Neuronal stem cell (in vitro differentiated cells): ENCODE measurements around the gene FSHR.

Experiments used
- DNase-seq: peaks from one replicate; pipeline ENCODE4 v3.0.0-alpha.2; 2013; ENCODE audit warnings: low spot score
- H2AFZ ChIP-seq: one replicate; pipeline ENCODE4 v1.6.1; 2013; ENCODE audit warnings: mild to moderate bottlenecking, low read length, inconsistent platforms
- H2AK5ac ChIP-seq: 2 replicates; pipeline ENCODE4 v1.6.1; 2013; ENCODE audit warnings: low read depth, mild to moderate bottlenecking, inconsistent platforms, low read length, moderate library complexity, mixed read lengths
- H2BK120ac ChIP-seq: 2 replicates; pipeline ENCODE4 v1.6.1; 2013; ENCODE audit warnings: low read depth, mild to moderate bottlenecking, inconsistent platforms, low read length, moderate library complexity, mixed read lengths
- H2BK12ac ChIP-seq: one replicate; pipeline ENCODE4 v1.6.1; 2013; ENCODE audit warnings: low read length, inconsistent platforms
- H2BK15ac ChIP-seq: 2 replicates; pipeline ENCODE4 v1.6.1; 2013; ENCODE audit warnings: mild to moderate bottlenecking, low read length, inconsistent platforms, mixed read lengths
- H2BK5ac ChIP-seq: one replicate; pipeline ENCODE4 v1.6.1; 2013; ENCODE audit warnings: inconsistent platforms, mild to moderate bottlenecking, low read length, moderate library complexity
- H3K14ac ChIP-seq: one replicate; pipeline ENCODE4 v1.6.1; 2013; ENCODE audit warnings: low read length, inconsistent platforms
- H3K18ac ChIP-seq: 2 replicates; pipeline ENCODE4 v1.6.1; 2013; ENCODE audit warnings: low read length, inconsistent platforms
- H3K23ac ChIP-seq: 2 replicates; pipeline ENCODE4 v1.6.1; 2013; ENCODE audit warnings: low read depth, mild to moderate bottlenecking, mixed read lengths, low read length, inconsistent platforms; ENCODE audit not compliant: poor library complexity
- H3K27ac ChIP-seq: replicated peaks from 3 replicates; pipeline ENCODE4 v1.5.1; 2013; ENCODE audit warnings: low read length, inconsistent platforms
- H3K27me3 ChIP-seq, 3 experiments: 2 replicates each; pipeline ENCODE4 v1.6.1; 2013; ENCODE audit warnings: low read length in 3 of 3, mild to moderate bottlenecking in 2 of 3, inconsistent platforms in 1 of 3, low read depth in 1 of 3, mixed read lengths in 1 of 3, moderate library complexity in 1 of 3; ENCODE audit not compliant: control insufficient read depth in 3 of 3, insufficient read depth in 3 of 3
- H3K36me3 ChIP-seq, 2 donors: replicated peaks in 1 of 2; 2 replicates each; pipeline ENCODE4 v1.6.1; 2013; ENCODE audit warnings: low read length in 2 of 2; ENCODE audit not compliant: control insufficient read depth in 2 of 2, insufficient read depth in 2 of 2
- H3K4ac ChIP-seq: 2 replicates; pipeline ENCODE4 v1.6.1; 2013; ENCODE audit warnings: inconsistent platforms, mild to moderate bottlenecking, low read length, moderate library complexity
- H3K4me1 ChIP-seq, 2 donors: 1 replicate in 1 of 2; 2 replicates in 1 of 2; pipeline ENCODE4 v1.6.1; 2013; ENCODE audit warnings: low read length in 2 of 2, low read depth in 1 of 2; ENCODE audit not compliant: control insufficient read depth in 2 of 2, insufficient read depth in 1 of 2
- H3K4me2 ChIP-seq: one replicate; pipeline ENCODE4 v1.6.1; 2013; ENCODE audit warnings: mild to moderate bottlenecking, low read length, inconsistent platforms; ENCODE audit not compliant: insufficient read depth, poor library complexity, severe bottlenecking
- H3K4me3 ChIP-seq, 2 donors: 2 replicates each; pipeline ENCODE4 v1.5.1; 2013; ENCODE audit warnings: low read length in 2 of 2, mild to moderate bottlenecking in 2 of 2, inconsistent platforms in 1 of 2, moderate library complexity in 1 of 2
- H3K79me1 ChIP-seq: one replicate; pipeline ENCODE4 v1.6.1; 2013; ENCODE audit warnings: low read depth, mild to moderate bottlenecking, inconsistent platforms, low read length, moderate library complexity
- H3K9ac ChIP-seq: one replicate; pipeline ENCODE4 v1.6.1; 2013; ENCODE audit warnings: mild to moderate bottlenecking, low read depth, low read length, inconsistent platforms; ENCODE audit not compliant: poor library complexity
- H3K9me3 ChIP-seq, 2 donors: replicated peaks in 1 of 2; 2 replicates each; pipeline versions ENCODE3 to v1.6.1; 2013; ENCODE audit warnings: low read length in 2 of 2, mild to moderate bottlenecking in 2 of 2, inconsistent platforms in 1 of 2, low read depth in 1 of 2, mixed read lengths in 1 of 2, moderate library complexity in 1 of 2; ENCODE audit not compliant: control insufficient read depth in 2 of 2, insufficient read depth in 1 of 2
- H4K8ac ChIP-seq: one replicate; pipeline ENCODE4 v1.6.1; 2013; ENCODE audit warnings: low read depth, mild to moderate bottlenecking, inconsistent platforms, low read length, moderate library complexity
- H4K91ac ChIP-seq: one replicate; pipeline ENCODE4 v1.6.1; 2013; ENCODE audit warnings: low read length, low read depth, mild to moderate bottlenecking, inconsistent platforms; ENCODE audit not compliant: poor library complexity
- WGBS, 2 donors: extraction: QIAGEN DNeasy Blood & Tissue Kit; methylation state at CpG; one replicate each; pipeline ENCODE4 v1.1.7; 2013; ENCODE audit warnings: missing lambda C conversion rate in 2 of 2, mixed read lengths in 1 of 2; ENCODE audit not compliant: insufficient read length in 2 of 2, insufficient replicate concordance in 1 of 2; ENCODE audit errors: extremely low coverage in 2 of 2; 5-methylcytosine and 5-hydroxymethylcytosine counted together

The FSHR gene

DNA sequence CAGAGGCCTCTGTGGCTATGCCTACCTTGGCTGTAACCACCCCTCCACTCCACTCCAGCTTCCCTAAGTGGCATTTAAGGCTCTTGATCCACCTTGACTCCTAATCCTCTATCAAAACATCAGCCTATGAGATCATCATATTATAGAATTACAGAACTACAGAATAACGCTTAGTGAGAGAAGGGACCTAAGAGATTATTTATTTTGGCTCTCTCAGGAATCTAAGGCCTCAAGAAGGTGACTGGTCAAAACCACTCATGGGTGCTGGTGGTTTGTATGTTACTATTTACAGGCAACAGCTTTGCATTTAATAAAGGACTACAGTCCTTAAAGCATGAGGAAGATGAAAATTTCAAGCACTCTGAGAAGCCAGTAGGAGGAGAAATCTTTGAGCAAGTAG lies 118.8 kb downstream of the FSHR start:
- no peak overlapping the region for H2BK120ac ChIP-seq
- no peak overlapping the region for H3K18ac ChIP-seq
- H3K4ac ChIP-seq, result no peak overlapping the region
- no peaks in the 10 kb centered on the region for H3K36me3 ChIP-seq
- H2AFZ ChIP-seq, result no peak overlapping the region
- no peak overlapping the region for H3K4me3 ChIP-seq
- H3K4me1 ChIP-seq, result peaks cover 0 to 2% of the 10 kb centered on the region in 2 donors
- no peak for DNase-seq
- no peaks in the 10 kb centered on the region for H3K27me3 ChIP-seq
- H3K4me2 ChIP-seq, result no peak overlapping the region
- no peak overlapping the region for H3K27ac ChIP-seq
- H2BK15ac ChIP-seq, result no peak overlapping the region
- H2BK5ac ChIP-seq, result no peak overlapping the region
- no peak overlapping the region for H2AK5ac ChIP-seq
- H3K9me3 ChIP-seq, result no peaks in the 10 kb centered on the region
- no peak overlapping the region for H3K23ac ChIP-seq
- H3K14ac ChIP-seq, result no peak overlapping the region
- no CpG with 5 or more reads among the region's 1 CpG for WGBS, 2 donors
- H4K8ac ChIP-seq, result no peak overlapping the region
- no peak overlapping the region for H2BK12ac ChIP-seq
- H3K9ac ChIP-seq, result no peak overlapping the region
- H3K79me1 ChIP-seq, result no peaks in the 10 kb centered on the region
- no peak overlapping the region for H4K91ac ChIP-seq

- no peak overlapping the region for H3K4me2 ChIP-seq
- no peaks in the 10 kb centered on the region for H3K27me3 ChIP-seq
- H3K4ac ChIP-seq, result no peak overlapping the region
- H2BK15ac ChIP-seq, result no peak overlapping the region
- H2AFZ ChIP-seq, result no peak overlapping the region
- peaks cover 0 to 2% of the 10 kb centered on the region in 2 donors for H3K4me1 ChIP-seq
- no peak overlapping the region for H2BK5ac ChIP-seq
- H3K14ac ChIP-seq, result no peak overlapping the region
- H3K9me3 ChIP-seq, result no peaks in the 10 kb centered on the region
- no peak overlapping the region for H4K8ac ChIP-seq
- no CpG with 5 or more reads among the region's 4 CpGs for WGBS, 2 donors
- no peak overlapping the region for H2AK5ac ChIP-seq
- no peak overlapping the region for H3K4me3 ChIP-seq
- no peak overlapping the region for H3K18ac ChIP-seq
- H3K23ac ChIP-seq, result no peak overlapping the region
- no peak overlapping the region for H2BK120ac ChIP-seq
- no peak for DNase-seq
- no peak overlapping the region for H3K27ac ChIP-seq
- H3K9ac ChIP-seq, result no peak overlapping the region
- H2BK12ac ChIP-seq, result no peak overlapping the region
- H3K36me3 ChIP-seq, result no peaks in the 10 kb centered on the region
- no peaks in the 10 kb centered on the region for H3K79me1 ChIP-seq
- H4K91ac ChIP-seq, result no peak overlapping the region
Observed at GRCh38 chr2:49033394-49034185, 120.7 kb downstream of the FSHR start.

DNA sequence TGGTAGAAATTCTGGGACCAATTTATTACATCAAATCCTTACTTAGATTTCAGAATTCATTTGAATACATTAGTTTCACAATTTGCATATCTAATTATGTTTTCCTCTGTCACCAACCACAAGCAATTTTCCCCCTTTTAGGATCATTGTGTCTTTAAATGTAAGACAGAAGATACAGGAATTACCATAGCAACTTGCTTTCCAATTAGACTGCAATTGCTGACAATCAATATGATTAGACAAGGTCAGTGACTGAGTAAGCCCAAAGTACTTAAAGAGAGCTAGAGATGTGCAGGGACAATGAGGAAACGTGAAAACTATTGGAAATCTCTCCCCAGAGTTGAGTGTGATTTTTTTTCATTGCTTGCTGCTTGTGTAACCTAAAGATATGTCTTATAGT lies 121.4 kb downstream of the FSHR start:
- Histone ChIP-seq H2BK15ac (no peak overlapping the region), H3K4me2 (no peak overlapping the region), H2AFZ (no peak overlapping the region), H2BK5ac (no peak overlapping the region), H3K36me3 (no peaks in the 10 kb centered on the region), H3K18ac (no peak overlapping the region), H2AK5ac (no peak overlapping the region), H2BK12ac (no peak overlapping the region), H4K8ac (no peak overlapping the region), H3K79me1 (no peaks in the 10 kb centered on the region), H3K4me1 (peaks cover 0 to 2% of the 10 kb centered on the region in 2 donors), H3K4me3 (no peak overlapping the region), H3K14ac (no peak overlapping the region), H4K91ac (no peak overlapping the region), H2BK120ac (no peak overlapping the region), H3K4ac (no peak overlapping the region), H3K9ac (no peak overlapping the region), H3K23ac (no peak overlapping the region), H3K9me3 (no peaks in the 10 kb centered on the region), H3K27me3 (no peaks in the 10 kb centered on the region), H3K27ac (no peak overlapping the region)
- WGBS, 2 donors, result no CpG with 5 or more reads among the region's 1 CpG
- DNase-seq, result no peak

DNA sequence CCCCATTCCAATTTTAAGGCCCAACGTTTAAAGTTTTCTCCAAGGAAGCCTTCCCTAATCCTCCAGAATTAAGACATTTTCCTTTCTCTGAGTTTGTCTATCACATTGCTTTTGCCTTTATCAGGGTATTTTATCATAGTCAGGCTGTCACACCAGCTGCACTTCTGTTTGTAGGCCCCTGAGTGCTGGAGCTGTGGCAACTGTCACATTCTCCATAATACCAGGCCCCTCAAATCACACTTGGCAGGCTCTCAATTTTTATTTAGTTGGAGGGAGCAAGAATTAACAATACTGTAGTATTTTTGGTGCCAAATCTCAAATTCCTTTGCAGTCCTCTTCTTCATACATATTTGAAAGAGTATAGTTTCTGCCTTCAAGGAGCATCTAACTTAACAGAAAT lies 122.2 kb downstream of the FSHR start:
- Histone ChIP-seq H3K27ac (no peak overlapping the region), H3K9me3 (no peaks in the 10 kb centered on the region), H3K4me1 (peaks cover 0 to 2% of the 10 kb centered on the region in 2 donors), H4K91ac (no peak overlapping the region), H2BK5ac (no peak overlapping the region), H3K4me2 (no peak overlapping the region), H3K36me3 (no peaks in the 10 kb centered on the region), H3K14ac (no peak overlapping the region), H2AK5ac (no peak overlapping the region), H3K9ac (no peak overlapping the region), H3K79me1 (no peaks in the 10 kb centered on the region), H3K18ac (no peak overlapping the region), H4K8ac (no peak overlapping the region), H2BK12ac (no peak overlapping the region), H2AFZ (no peak overlapping the region), H2BK15ac (no peak overlapping the region), H3K27me3 (no peaks in the 10 kb centered on the region), H3K4me3 (no peak overlapping the region), H3K23ac (no peak overlapping the region), H3K4ac (no peak overlapping the region), H2BK120ac (no peak overlapping the region)
- no CpG with 5 or more reads among the region's 1 CpG for WGBS, 2 donors
- DNase-seq, result no peak
